CD14-positive monocyte (primary cell): Measurements from ENCODE around the gene SLC25A11. TPM values are rescaled to one million over a fixed set of nuclear protein-coding genes. Genes with fewer than 3 reads are reported as not detected.
"Not testable (repeated sequence)": the region's sequence is repeated elsewhere in the genome, so short reads cannot be mapped to it uniquely, and the experiment has no call there.

Experiments used
- DNase-seq, 3 donors: peaks; one replicate each; pipeline ENCODE4 v3.0.0-alpha.2; 2011 to 2022
- H2AFZ ChIP-seq: 2 replicates; pipeline ENCODE4 v1.6.0; 2012; ENCODE audit warnings: mild to moderate bottlenecking, low read depth, low read length, inconsistent platforms; ENCODE audit not compliant: insufficient read depth, poor library complexity, severe bottlenecking
- H3K27ac ChIP-seq, 2 donors: 1 replicate in 1 of 2; 2 replicates in 1 of 2; pipeline ENCODE4 v1.5.1; 2012 to 2013; ENCODE audit warnings: low read length in 2 of 2, control low read depth in 1 of 2, inconsistent platforms in 1 of 2, low read depth in 1 of 2, mild to moderate bottlenecking in 1 of 2
- H3K27me3 ChIP-seq, 2 donors: one replicate each; pipeline versions ENCODE4 v1.6.0 to v1.6.1; 2011 to 2013; ENCODE audit warnings: low read length in 2 of 2; ENCODE audit not compliant: control insufficient read depth in 2 of 2, insufficient read depth in 2 of 2
- H3K36me3 ChIP-seq, 2 donors: replicated peaks in 1 of 2; 1 replicate in 1 of 2; 2 replicates in 1 of 2; pipeline versions ENCODE4 v1.5.1 to v1.6.1; 2012 to 2013; ENCODE audit warnings: low read length in 2 of 2, control low read depth in 1 of 2, inconsistent platforms in 1 of 2, mild to moderate bottlenecking in 1 of 2; ENCODE audit not compliant: insufficient read depth in 2 of 2, control insufficient read depth in 1 of 2
- H3K4me1 ChIP-seq, 2 donors: 1 replicate in 1 of 2; 2 replicates in 1 of 2; pipeline versions ENCODE4 v1.5.1 to v1.6.1; 2012 to 2013; ENCODE audit warnings: low read length in 2 of 2, control low read depth in 1 of 2, inconsistent platforms in 1 of 2, mild to moderate bottlenecking in 1 of 2, moderate library complexity in 1 of 2; ENCODE audit not compliant: insufficient read depth in 2 of 2, control insufficient read depth in 1 of 2
- H3K4me2 ChIP-seq: replicated peaks from 2 replicates; pipeline ENCODE3; 2012; ENCODE audit warnings: low read length, moderate library complexity, mild to moderate bottlenecking; ENCODE audit not compliant: poor library complexity, severe bottlenecking; ENCODE audit errors: extremely low read depth
- H3K4me3 ChIP-seq, 3 experiments: fragments of 200-600 bp in 1 of 3; sonication (generic) in 1 of 3; replicated peaks in 1 of 3; 1 replicate in 2 of 3; 2 replicates in 1 of 3; pipeline ENCODE4 v1.5.1; 2011 to 2013; ENCODE audit warnings: low read length in 3 of 3, mild to moderate bottlenecking in 3 of 3, control low read depth in 2 of 3, low read depth in 2 of 3, inconsistent platforms in 1 of 3, moderate library complexity in 1 of 3
- H3K79me2 ChIP-seq: 2 replicates; pipeline ENCODE4 v1.6.0; 2012; ENCODE audit warnings: mild to moderate bottlenecking, control low read depth, inconsistent platforms, low read length, moderate library complexity; ENCODE audit not compliant: insufficient read depth
- H3K9ac ChIP-seq: 2 replicates; pipeline ENCODE4 v1.6.0; 2017; ENCODE audit warnings: low read length, mild to moderate bottlenecking; ENCODE audit not compliant: insufficient read depth, poor library complexity, severe bottlenecking
- H3K9me3 ChIP-seq, 2 donors: replicated peaks in 1 of 2; 1 replicate in 1 of 2; 2 replicates in 1 of 2; pipeline versions ENCODE4 v1.5.1 to v1.6.1; 2012 to 2013; ENCODE audit warnings: low read length in 2 of 2, control low read depth in 1 of 2; ENCODE audit not compliant: control insufficient read depth in 1 of 2, insufficient read depth in 1 of 2
- H4K20me1 ChIP-seq: 2 replicates; pipeline ENCODE4 v1.6.0; 2012; ENCODE audit warnings: mild to moderate bottlenecking, low read length, control low read depth, moderate library complexity; ENCODE audit not compliant: insufficient read depth
- H3K27ac Mint-ChIP-seq, 7 donors: one replicate each; pipeline ENCODE4 v1.8.0; 2020; ENCODE audit warnings: mild to moderate bottlenecking in 7 of 7, mixed read lengths in 7 of 7, moderate library complexity in 6 of 7, inconsistent platforms in 2 of 7
- H3K27me3 Mint-ChIP-seq, 3 donors: one replicate each; pipeline ENCODE4 v1.8.0; 2021 to 2022; ENCODE audit warnings: low read depth in 3 of 3, mild to moderate bottlenecking in 3 of 3, mixed read lengths in 3 of 3, moderate library complexity in 3 of 3, inconsistent platforms in 1 of 3
- H3K36me3 Mint-ChIP-seq, 2 donors: one replicate each; pipeline ENCODE4 v1.8.0; 2020; ENCODE audit warnings: mixed read lengths in 2 of 2, inconsistent platforms in 1 of 2, mild to moderate bottlenecking in 1 of 2
- H3K4me1 Mint-ChIP-seq: one replicate; pipeline ENCODE4 v1.8.0; 2020; ENCODE audit warnings: mild to moderate bottlenecking, mixed read lengths
- H3K4me3 Mint-ChIP-seq, 2 donors: one replicate each; pipeline ENCODE4 v1.8.0; 2020; ENCODE audit warnings: mild to moderate bottlenecking in 2 of 2, mixed read lengths in 2 of 2, moderate library complexity in 1 of 2
- H3K9me3 Mint-ChIP-seq, 7 donors: one replicate each; pipeline ENCODE4 v1.8.0; 2020 to 2022; ENCODE audit warnings: mixed read lengths in 7 of 7, mild to moderate bottlenecking in 6 of 7, moderate library complexity in 6 of 7, inconsistent platforms in 2 of 7
- WGBS: methylation state at CpG from one replicate; pipeline ENCODE4 v1.1.5; 2013; ENCODE audit warnings: missing lambda C conversion rate; ENCODE audit not compliant: insufficient coverage; 5-methylcytosine and 5-hydroxymethylcytosine counted together
- intact Hi-C, 2 donors: fragments of 100-400 bp; cut with micrococcal nuclease; formaldehyde crosslinking; loops; one replicate each; pipeline versions ENCODE4 v1.15.0 to v1.15.1; 2023
- polyA plus RNA-seq, 3 donors: library from polyadenylated mRNA; depleted of rRNA in 1 of 3; unstranded in 2 of 3; stranded (reverse) in 1 of 3; fragments of 300-500 nt in 2 of 3; fragments of >200 nt in 1 of 3; fragmentation: Illumina TruSeq in 2 of 3; gene quantifications; 1 replicate in 2 of 3; 2 replicates in 1 of 3; pipeline ENCODE4 v1.2.3, GENCODE V29; 2012 to 2021
- TF ChIP-seq, protein P1 (sequence below): fragments of 200-600 bp; IDR thresholded peaks from one replicate; pipeline ENCODE4 v1.8.0; 2022; ENCODE audit warnings: antibody characterized with exemption, mild to moderate bottlenecking

SLC25A11 gene
- polyA plus RNA-seq, 3 donors: 65.2 to 138 (median 111) TPM

DNA sequence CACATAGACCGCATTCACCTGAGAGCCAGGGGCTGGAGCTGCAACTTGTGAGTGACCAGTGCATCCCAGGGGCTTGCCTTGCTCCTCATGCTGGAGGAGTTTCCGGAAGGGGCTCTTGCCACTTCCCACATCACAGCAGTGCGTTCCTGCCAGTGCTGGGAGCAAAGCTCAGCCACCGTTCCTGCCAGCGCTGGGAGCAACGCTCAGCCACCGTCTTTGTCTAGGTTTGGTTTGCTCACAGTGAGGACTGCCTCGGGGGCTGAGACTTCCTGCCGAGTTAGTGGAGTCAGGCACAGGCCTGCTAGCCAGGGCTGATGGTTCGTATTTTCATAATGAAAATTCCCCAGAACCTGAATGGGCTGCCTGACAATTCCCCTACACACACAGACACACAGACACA lies 31.5 kb downstream of the SLC25A11 start:
- H3K4me1 ChIP-seq: peaks cover 12 to 19% of the 10 kb centered on the region in 2 donors
- TF ChIP-seq, protein P1, sequence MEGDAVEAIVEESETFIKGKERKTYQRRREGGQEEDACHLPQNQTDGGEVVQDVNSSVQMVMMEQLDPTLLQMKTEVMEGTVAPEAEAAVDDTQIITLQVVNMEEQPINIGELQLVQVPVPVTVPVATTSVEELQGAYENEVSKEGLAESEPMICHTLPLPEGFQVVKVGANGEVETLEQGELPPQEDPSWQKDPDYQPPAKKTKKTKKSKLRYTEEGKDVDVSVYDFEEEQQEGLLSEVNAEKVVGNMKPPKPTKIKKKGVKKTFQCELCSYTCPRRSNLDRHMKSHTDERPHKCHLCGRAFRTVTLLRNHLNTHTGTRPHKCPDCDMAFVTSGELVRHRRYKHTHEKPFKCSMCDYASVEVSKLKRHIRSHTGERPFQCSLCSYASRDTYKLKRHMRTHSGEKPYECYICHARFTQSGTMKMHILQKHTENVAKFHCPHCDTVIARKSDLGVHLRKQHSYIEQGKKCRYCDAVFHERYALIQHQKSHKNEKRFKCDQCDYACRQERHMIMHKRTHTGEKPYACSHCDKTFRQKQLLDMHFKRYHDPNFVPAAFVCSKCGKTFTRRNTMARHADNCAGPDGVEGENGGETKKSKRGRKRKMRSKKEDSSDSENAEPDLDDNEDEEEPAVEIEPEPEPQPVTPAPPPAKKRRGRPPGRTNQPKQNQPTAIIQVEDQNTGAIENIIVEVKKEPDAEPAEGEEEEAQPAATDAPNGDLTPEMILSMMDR: no peak
- no peaks in the 10 kb centered on the region for H3K27me3 ChIP-seq
- Mint-ChIP-seq H3K4me1 (peaks cover 4% of the 10 kb centered on the region), H3K9me3 (peaks cover 0 to 2% (median 0%) of the 10 kb centered on the region in 7 donors), H3K27ac (no peak overlapping the region), H3K4me3 (no peak overlapping the region), H3K27me3 (peaks cover 9 to 21% (median 20%) of the 10 kb centered on the region in 3 donors), H3K36me3 (no peaks in the 10 kb centered on the region)
- H4K20me1 ChIP-seq: no peaks in the 10 kb centered on the region
- no peak overlapping the region for H3K9ac ChIP-seq
- no peak overlapping the region for H3K4me3 ChIP-seq
- peak overlapping the region; percentile 33 for H2AFZ ChIP-seq
- H3K36me3 ChIP-seq: no peaks in the 10 kb centered on the region
- no peak overlapping the region for H3K4me2 ChIP-seq
- intact Hi-C loops: loop anchor here (2.0 to 10.0 kb wide), 3 partner anchors 79 to 156 kb away; partner anchors contain the start of gene CAMTA2 (in 2 of the 2)
- H3K9me3 ChIP-seq: no peaks in the 10 kb centered on the region
- no peak for DNase-seq
- H3K27ac ChIP-seq: no peak overlapping the region
- WGBS: 83% methylated on average over 10 of the region's 10 CpGs
- H3K79me2 ChIP-seq: no peaks in the 10 kb centered on the region

DNA sequence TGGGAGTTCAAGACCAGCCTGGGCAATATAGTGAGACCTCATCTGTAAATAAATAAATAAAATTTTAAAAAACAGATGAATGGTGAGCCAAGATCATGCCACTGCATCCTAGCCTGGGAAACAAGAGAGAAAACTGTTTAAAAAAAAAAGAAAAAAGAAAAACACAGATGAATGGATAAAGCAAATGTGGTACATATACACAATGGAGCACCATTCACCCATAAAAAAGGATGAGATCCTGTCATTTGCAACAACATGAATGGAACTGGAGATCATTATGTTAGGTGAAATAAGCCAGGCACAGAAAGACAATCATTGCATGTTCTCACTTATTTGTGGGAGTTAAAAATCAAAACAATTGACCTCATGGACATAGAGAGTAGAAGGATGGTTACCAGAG lies 33.2 kb downstream of the SLC25A11 start:
- H3K36me3 Mint-ChIP-seq, H3K4me3 ChIP-seq, H3K27ac Mint-ChIP-seq, H3K4me3 Mint-ChIP-seq, H3K9me3 ChIP-seq, H3K79me2 ChIP-seq, H3K27ac ChIP-seq, H3K27me3 ChIP-seq, H2AFZ ChIP-seq, H3K9ac ChIP-seq, DNase-seq, H3K4me2 ChIP-seq, H3K36me3 ChIP-seq, H3K9me3 Mint-ChIP-seq, H4K20me1 ChIP-seq: not testable (repeated sequence)
- peaks cover 22 to 35% (median 33%) of the 10 kb centered on the region in 3 donors for H3K27me3 Mint-ChIP-seq
- H3K4me1 ChIP-seq: peaks cover 28 to 35% of the 10 kb centered on the region in 2 donors
- intact Hi-C loops: loop anchor here (5.0 to 10.0 kb wide), 2 partner anchors 81 to 158 kb away; partner anchors contain the start of gene CAMTA2 (in 2 of the 2)
- H3K4me1 Mint-ChIP-seq: peaks cover 20% of the 10 kb centered on the region
